Esophagus squamous epithelium (tissue), 5 donors: Measurements from ENCODE around the gene TJAP1. TPM values are rescaled to one million over a fixed set of nuclear protein-coding genes. Genes with fewer than 3 reads are reported as not detected.
"Not testable (repeated sequence)": the region's sequence is repeated elsewhere in the genome, so short reads cannot be mapped to it uniquely, and the experiment has no call there.

Experiments used
- DNase-seq: peaks from one replicate; lab custom pipeline; 2025; lab: John Stamatoyannopoulos, UW
- H3K27ac ChIP-seq, 4 donors: fragments of 200-600 bp; sonication (generic); one replicate each; pipeline ENCODE4 v1.5.1; 2016 to 2019; ENCODE audit warnings: mild to moderate bottlenecking in 1 of 4
- H3K27me3 ChIP-seq, 4 donors: fragments of 200-600 bp; sonication (generic); 1 replicate in 3 of 4; 2 replicates in 1 of 4; pipeline versions ENCODE4 v1.5.1 to v1.6.0; 2017 to 2021; ENCODE audit warnings: antibody characterized with exemption in 1 of 4
- H3K36me3 ChIP-seq, 3 donors: fragments of 200-600 bp; sonication (generic); one replicate each; pipeline ENCODE4 v1.5.1; 2016 to 2019
- H3K4me1 ChIP-seq, 3 donors: fragments of 200-600 bp; sonication (generic); one replicate each; pipeline ENCODE4 v1.5.1; 2017 to 2019
- H3K4me3 ChIP-seq, 4 donors: fragments of 200-600 bp; sonication (generic); 1 replicate in 3 of 4; 2 replicates in 1 of 4; pipeline ENCODE4 v1.5.1; 2016 to 2019; ENCODE audit warnings: mild to moderate bottlenecking in 2 of 4, moderate library complexity in 1 of 4
- H3K9me3 ChIP-seq, 3 donors: fragments of 200-600 bp; sonication (generic); one replicate each; pipeline ENCODE4 v1.5.1; 2016 to 2019
- POLR2A ChIP-seq, 4 donors: fragments of 450-650 bp; IDR thresholded peaks; one replicate each; pipeline ENCODE4 v1.6.1; 2017; ENCODE audit warnings: antibody characterized with exemption in 4 of 4, mild to moderate bottlenecking in 4 of 4, moderate library complexity in 3 of 4
- WGBS, 2 donors: methylation state at CpG; one replicate each; pipeline ENCODE4 v1.1.5; 2018; 5-methylcytosine and 5-hydroxymethylcytosine counted together
- intact Hi-C: fragments of 100-400 bp; cut with DNase I; formaldehyde crosslinking; loops from one replicate; pipeline ENCODE4 v1.15.0; 2022
- total RNA-seq, 4 donors: library from RNA; depleted of rRNA; stranded (reverse); fragments of >200 nt; gene quantifications; one replicate each; pipeline ENCODE4 v1.1.0, GENCODE V29; 2016
- TF ChIP-seq, protein P1 (sequence below), 6 experiments: fragments of 450-650 bp in 4 of 6; fragments of 200-600 bp in 2 of 6; sonication (generic) in 2 of 6; IDR thresholded peaks; one replicate each; pipeline ENCODE4 v1.5.1; 2016 to 2019; ENCODE audit warnings: antibody characterized with exemption in 6 of 6, mild to moderate bottlenecking in 4 of 6, moderate library complexity in 4 of 6
- donor health status: DM: yes; HTN: yes; CAD: no.

The TJAP1 gene
- total RNA-seq, 4 donors from 2014 or later: 9.5 to 20.2 (median 10.9) TPM

DNA sequence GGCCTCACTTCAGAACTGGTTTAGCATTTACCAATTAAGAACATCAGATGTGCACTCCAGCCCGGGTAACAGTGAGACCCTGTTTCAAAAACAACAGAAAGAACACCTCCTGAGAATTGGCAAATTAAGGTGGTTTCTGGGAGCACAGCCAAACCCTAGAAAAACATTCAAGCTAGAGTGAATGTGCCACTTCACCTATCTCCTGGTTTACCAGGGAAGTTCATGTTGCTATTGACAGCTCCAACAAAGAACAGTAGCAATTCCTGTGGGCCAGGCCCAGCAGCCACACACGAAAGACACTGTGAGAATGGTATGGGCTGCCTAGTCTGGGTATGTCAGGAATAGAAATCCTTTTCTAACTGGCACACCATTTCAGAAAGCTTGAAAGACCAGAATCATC, 44.5 kb downstream of the TJAP1 start:
- Histone ChIP-seq H3K36me3 (peaks cover 35 to 82% (median 55%) of the 10 kb centered on the region in 3 donors), H3K9me3 (no peaks in the 10 kb centered on the region), H3K27ac (no peak overlapping the region), H3K4me3 (no peak overlapping the region), H3K27me3 (no peaks in the 10 kb centered on the region), H3K4me1 (peaks cover 11 to 24% (median 13%) of the 10 kb centered on the region in 3 donors)
- no peak for DNase-seq
- WGBS, 2 donors: 39% methylated on average over 2 of the region's 2 CpGs; no CpG with 5 or more reads in 1 of the 2 donors
- intact Hi-C loops: no loop called here
- no peak for TF ChIP-seq POLR2A (IDR thresholded peaks at IDR 0.05)
- TF ChIP-seq, protein P1, sequence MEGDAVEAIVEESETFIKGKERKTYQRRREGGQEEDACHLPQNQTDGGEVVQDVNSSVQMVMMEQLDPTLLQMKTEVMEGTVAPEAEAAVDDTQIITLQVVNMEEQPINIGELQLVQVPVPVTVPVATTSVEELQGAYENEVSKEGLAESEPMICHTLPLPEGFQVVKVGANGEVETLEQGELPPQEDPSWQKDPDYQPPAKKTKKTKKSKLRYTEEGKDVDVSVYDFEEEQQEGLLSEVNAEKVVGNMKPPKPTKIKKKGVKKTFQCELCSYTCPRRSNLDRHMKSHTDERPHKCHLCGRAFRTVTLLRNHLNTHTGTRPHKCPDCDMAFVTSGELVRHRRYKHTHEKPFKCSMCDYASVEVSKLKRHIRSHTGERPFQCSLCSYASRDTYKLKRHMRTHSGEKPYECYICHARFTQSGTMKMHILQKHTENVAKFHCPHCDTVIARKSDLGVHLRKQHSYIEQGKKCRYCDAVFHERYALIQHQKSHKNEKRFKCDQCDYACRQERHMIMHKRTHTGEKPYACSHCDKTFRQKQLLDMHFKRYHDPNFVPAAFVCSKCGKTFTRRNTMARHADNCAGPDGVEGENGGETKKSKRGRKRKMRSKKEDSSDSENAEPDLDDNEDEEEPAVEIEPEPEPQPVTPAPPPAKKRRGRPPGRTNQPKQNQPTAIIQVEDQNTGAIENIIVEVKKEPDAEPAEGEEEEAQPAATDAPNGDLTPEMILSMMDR (IDR thresholded peaks at IDR 0.05): no peak

GRCh38 chr6:43522547-43523261, 45.3 kb downstream of the TJAP1 start:
- DNase-seq: no peak
- intact Hi-C loops: no loop called here
- Histone ChIP-seq H3K27me3 (no peaks in the 10 kb centered on the region), H3K36me3 (peaks cover 41 to 90% (median 64%) of the 10 kb centered on the region in 3 donors), H3K27ac (no peak overlapping the region), H3K4me3 (no peak overlapping the region), H3K9me3 (no peaks in the 10 kb centered on the region), H3K4me1 (peaks cover 11 to 20% (median 11%) of the 10 kb centered on the region in 3 donors)
- 90 to 91% methylated on average over 7 to 8 of the region's 8 CpGs for WGBS, 2 donors
- TF ChIP-seq POLR2A (IDR thresholded peaks at IDR 0.05): no peak
- TF ChIP-seq, protein P1 (IDR thresholded peaks at IDR 0.05): no peak

DNA sequence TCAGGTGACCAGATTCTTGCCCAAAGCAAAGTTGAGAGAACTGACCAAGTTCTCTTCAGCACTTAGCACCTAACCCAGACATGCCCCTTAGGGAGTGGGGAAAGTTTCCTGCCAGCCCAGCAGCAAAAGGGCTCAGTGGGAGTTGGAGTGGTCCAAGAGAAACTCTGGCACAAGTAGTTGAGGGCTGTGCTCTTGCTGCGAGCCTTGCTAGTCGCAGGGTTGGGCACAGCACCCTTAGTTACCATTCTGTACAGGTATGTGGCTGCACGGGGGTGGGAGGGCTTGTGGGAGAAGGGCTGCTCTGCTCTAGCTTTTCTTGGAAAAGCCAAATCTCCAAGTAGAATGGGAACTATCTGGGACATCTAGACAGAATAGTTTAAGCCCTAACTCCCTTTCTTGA, 45.9 kb downstream of the TJAP1 start:
- TF ChIP-seq POLR2A (IDR thresholded peaks at IDR 0.05): no peak
- TF ChIP-seq, protein P1 (IDR thresholded peaks at IDR 0.05): no peak
- H3K4me3 ChIP-seq: no peak overlapping the region
- no peak for DNase-seq
- 84 to 100% methylated on average over 1 to 3 of the region's 3 CpGs for WGBS, 2 donors
- H3K27ac ChIP-seq: no peak overlapping the region
- intact Hi-C loops: no loop called here
- no peaks in the 10 kb centered on the region for H3K27me3 ChIP-seq
- H3K9me3 ChIP-seq: no peaks in the 10 kb centered on the region
- H3K36me3 ChIP-seq: peaks cover 45 to 96% (median 68%) of the 10 kb centered on the region in 3 donors
- H3K4me1 ChIP-seq: peaks cover 5 to 14% (median 5%) of the 10 kb centered on the region in 3 donors

GRCh38 chr6:43524483-43524961, 47.2 kb downstream of the TJAP1 start:
- no peak for DNase-seq
- H3K36me3 ChIP-seq: peaks cover 48 to 100% (median 78%) of the 10 kb centered on the region in 3 donors
- H3K4me1 ChIP-seq: peaks cover 0 to 4% (median 0%) of the 10 kb centered on the region in 3 donors
- 74 to 81% methylated on average over 8 to 10 of the region's 10 CpGs for WGBS, 2 donors
- no peaks in the 10 kb centered on the region for H3K9me3 ChIP-seq
- no peak overlapping the region for H3K27ac ChIP-seq
- H3K27me3 ChIP-seq: no peaks in the 10 kb centered on the region
- no peak overlapping the region for H3K4me3 ChIP-seq
- intact Hi-C loops: no loop called here
- TF ChIP-seq, protein P1 (IDR thresholded peaks at IDR 0.05): no peak
- no peak for TF ChIP-seq POLR2A (IDR thresholded peaks at IDR 0.05)

GRCh38 chr6:43532201-43532600, 54.8 kb downstream of the TJAP1 start:
- no peaks in the 10 kb centered on the region for H3K9me3 ChIP-seq
- intact Hi-C loops: no loop called here
- WGBS, 2 donors: 78 to 100% methylated on average over 1 of the region's 1 CpG
- no peaks in the 10 kb centered on the region for H3K27me3 ChIP-seq
- H3K4me1 ChIP-seq: no peaks in the 10 kb centered on the region
- no peak overlapping the region for H3K4me3 ChIP-seq
- no peak overlapping the region for H3K27ac ChIP-seq
- no peak for DNase-seq
- no peak for TF ChIP-seq POLR2A (IDR thresholded peaks at IDR 0.05)
- TF ChIP-seq, protein P1 (IDR thresholded peaks at IDR 0.05): no peak
- peaks cover 15 to 99% (median 29%) of the 10 kb centered on the region in 3 donors for H3K36me3 ChIP-seq

DNA sequence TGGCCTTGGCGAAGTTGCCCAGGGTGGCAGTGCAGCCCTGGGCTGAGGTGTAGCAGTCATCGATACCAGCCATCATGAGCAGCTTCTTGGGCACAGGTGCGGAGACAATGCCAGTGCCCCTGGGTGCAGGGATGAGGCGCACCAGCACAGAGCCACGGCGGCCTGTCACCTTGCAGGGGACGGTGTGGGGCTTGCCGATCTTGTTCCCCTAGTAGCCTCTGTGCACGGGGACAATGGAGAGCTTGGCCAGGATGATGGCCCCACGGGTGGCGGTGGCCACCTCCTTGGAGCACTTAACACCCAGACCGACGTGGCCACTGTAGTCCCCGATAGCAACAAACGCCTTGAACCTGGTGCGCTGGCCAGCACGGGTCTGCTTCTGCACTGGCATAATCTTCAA, 61.6 kb downstream of the TJAP1 start:
- DNase-seq, H3K27me3 ChIP-seq, H3K9me3 ChIP-seq, H3K27ac ChIP-seq, intact Hi-C loops, H3K4me1 ChIP-seq, H3K4me3 ChIP-seq: not testable (repeated sequence)
- 100% methylated on average over 4 of the region's 17 CpGs; no CpG with 5 or more reads in 1 of the 2 donors for WGBS, 2 donors
- peaks cover 0 to 97% (median 3%) of the 10 kb centered on the region in 3 donors for H3K36me3 ChIP-seq

DNA sequence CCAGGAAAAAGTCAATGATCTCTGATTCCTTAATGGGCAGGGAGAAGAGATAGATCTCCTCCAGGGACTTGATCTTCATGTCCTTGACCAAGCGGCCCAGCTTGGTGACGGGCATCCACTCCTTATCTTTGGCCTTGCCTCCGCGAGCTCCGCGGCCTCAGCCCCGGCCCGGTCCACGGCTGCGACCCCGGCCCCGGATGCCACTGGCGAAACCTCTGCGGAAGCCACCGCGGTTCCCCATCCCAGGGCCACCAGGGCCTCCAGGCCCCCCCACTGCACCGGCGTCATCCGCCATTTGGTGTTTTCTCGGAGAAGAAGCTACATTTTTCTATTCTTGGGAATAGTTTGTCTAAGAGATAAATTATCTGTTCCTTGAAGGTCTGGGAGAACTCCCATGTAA, 62.0 kb downstream of the TJAP1 start:
- peaks cover under 1 to 98% (median 3%) of the 10 kb centered on the region in 3 donors for H3K36me3 ChIP-seq
- H3K4me1 ChIP-seq, H3K27me3 ChIP-seq, H3K4me3 ChIP-seq, H3K27ac ChIP-seq, intact Hi-C loops, H3K9me3 ChIP-seq, DNase-seq: not testable (repeated sequence)
- WGBS, 2 donors: 99 to 100% methylated on average over 4 to 20 of the region's 20 CpGs
